ENCODE results near the gene MAN2A2. TPM values are rescaled to one million over a fixed set of nuclear protein-coding genes. Genes with fewer than 3 reads are reported as not detected.
"Not testable (repeated sequence)": the region's sequence is repeated elsewhere in the genome, so short reads cannot be mapped to it uniquely, and the experiment has no call there.

Gene MAN2A2
- total RNA-seq, 1 donor from 2014 or later, result 90.4 TPM

DNA sequence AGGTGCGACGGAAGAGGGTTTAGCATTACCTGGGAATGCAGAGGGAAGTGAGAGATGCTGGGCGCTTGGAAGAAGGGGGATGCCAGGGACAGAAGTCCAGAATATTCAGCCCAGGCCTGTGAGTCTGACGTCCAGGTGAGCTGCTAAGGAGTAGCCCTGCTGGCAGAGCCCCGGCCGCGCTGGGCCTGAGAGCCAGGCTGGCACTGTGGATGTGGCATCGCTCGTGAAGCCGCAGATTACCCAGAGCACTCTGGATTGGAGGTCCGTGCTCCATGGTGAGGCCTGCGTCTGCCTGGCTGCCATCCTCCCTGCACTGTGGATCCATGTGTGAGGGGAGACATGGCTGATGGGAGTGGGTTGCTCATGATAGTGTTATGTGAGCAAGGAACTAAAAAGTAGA lies 14.5 kb downstream of the MAN2A2 start:
- Histone ChIP-seq H3K9me3 (no peaks in the 10 kb centered on the region), H3K4me1 (no peaks in the 10 kb centered on the region), H3K4me3 (no peak overlapping the region), H3K27me3 (no peaks in the 10 kb centered on the region), H3K36me3 (peaks cover 74 to 89% of the 10 kb centered on the region in 2 donors), H3K27ac (no peak overlapping the region)
- no peak for DNase-seq (ENCODE audit: low spot score in 2 of 2)
- TF ChIP-seq, protein P1, sequence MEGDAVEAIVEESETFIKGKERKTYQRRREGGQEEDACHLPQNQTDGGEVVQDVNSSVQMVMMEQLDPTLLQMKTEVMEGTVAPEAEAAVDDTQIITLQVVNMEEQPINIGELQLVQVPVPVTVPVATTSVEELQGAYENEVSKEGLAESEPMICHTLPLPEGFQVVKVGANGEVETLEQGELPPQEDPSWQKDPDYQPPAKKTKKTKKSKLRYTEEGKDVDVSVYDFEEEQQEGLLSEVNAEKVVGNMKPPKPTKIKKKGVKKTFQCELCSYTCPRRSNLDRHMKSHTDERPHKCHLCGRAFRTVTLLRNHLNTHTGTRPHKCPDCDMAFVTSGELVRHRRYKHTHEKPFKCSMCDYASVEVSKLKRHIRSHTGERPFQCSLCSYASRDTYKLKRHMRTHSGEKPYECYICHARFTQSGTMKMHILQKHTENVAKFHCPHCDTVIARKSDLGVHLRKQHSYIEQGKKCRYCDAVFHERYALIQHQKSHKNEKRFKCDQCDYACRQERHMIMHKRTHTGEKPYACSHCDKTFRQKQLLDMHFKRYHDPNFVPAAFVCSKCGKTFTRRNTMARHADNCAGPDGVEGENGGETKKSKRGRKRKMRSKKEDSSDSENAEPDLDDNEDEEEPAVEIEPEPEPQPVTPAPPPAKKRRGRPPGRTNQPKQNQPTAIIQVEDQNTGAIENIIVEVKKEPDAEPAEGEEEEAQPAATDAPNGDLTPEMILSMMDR (IDR thresholded peaks at IDR 0.05), result no peak
- intact Hi-C loops (cut with DNase I), result no loop called here

DNA sequence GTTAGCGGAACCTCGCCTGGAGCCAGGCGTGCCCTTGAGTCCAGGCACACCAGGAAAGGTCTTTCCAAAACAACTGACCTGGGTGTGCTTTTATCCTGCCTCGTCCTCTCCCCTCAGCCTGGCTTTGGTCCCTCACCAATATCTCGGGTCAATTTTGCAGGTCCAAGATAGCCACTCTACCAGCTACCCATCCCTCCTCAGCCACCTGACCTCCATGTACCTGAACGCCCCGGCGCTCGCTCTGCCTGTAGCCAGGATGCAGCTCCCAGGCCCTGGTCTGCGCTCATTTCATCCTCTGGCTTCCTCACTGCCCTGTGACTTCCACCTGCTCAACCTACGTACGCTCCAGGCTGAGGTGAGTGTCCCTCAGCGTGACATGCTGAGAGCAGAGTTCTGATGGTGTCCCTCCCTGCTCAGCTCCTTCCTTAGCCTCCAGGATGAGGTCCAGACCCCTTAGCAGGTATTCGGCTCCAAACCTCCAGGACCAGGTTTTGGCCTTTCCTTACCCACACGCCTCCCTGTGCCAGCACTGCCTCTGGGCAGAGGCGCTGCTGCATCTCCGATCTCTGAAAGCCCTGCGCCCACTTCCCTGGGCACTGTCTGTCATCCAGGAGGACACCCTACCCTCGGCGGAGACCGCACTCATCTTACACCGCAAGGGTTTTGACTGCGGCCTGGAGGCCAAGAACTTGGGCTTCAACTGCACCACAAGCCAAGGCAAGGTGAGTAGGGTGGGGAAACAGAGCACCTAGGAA lies 15.1 kb downstream of the MAN2A2 start:
- no peaks in the 10 kb centered on the region for H3K9me3 ChIP-seq
- no peak overlapping the region for H3K4me3 ChIP-seq
- TF ChIP-seq, protein P1 (IDR thresholded peaks at IDR 0.05), result no peak
- no peak overlapping the region for H3K27ac ChIP-seq
- no peaks in the 10 kb centered on the region for H3K4me1 ChIP-seq
- H3K36me3 ChIP-seq, result peaks cover 68 to 83% of the 10 kb centered on the region in 2 donors
- DNase-seq (ENCODE audit: low spot score in 2 of 2), result no peak
- intact Hi-C loops (cut with DNase I), result no loop called here
- no peaks in the 10 kb centered on the region for H3K27me3 ChIP-seq

DNA sequence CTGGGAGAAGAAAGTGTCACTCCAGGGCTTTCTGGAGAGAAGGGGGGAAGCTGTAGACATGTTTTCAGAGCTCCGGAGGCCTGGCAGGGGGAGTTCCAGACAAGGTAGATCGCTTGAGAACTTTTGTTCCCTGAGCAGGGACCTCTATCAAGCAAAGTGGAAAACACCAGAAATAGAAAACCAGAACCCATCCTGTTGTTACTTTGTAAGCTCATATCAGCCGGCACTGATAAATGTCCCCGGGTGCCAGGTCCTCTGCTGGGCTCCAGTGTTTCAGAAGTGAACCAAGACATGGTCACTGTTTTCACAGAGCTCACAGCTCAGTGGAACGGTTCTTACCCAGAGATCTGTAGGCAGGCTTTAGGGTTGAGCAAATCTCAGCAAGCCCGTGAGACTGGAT lies 15.7 kb downstream of the MAN2A2 start:
- no peaks in the 10 kb centered on the region for H3K27me3 ChIP-seq
- no peak overlapping the region for H3K27ac ChIP-seq
- H3K9me3 ChIP-seq, result no peaks in the 10 kb centered on the region
- TF ChIP-seq, protein P1 (IDR thresholded peaks at IDR 0.05), result no peak
- intact Hi-C loops (cut with DNase I), result no loop called here
- H3K4me3 ChIP-seq, result no peak overlapping the region
- H3K36me3 ChIP-seq, result peaks cover 61 to 77% of the 10 kb centered on the region in 2 donors
- DNase-seq (ENCODE audit: low spot score in 2 of 2), result no peak
- H3K4me1 ChIP-seq, result no peaks in the 10 kb centered on the region

DNA sequence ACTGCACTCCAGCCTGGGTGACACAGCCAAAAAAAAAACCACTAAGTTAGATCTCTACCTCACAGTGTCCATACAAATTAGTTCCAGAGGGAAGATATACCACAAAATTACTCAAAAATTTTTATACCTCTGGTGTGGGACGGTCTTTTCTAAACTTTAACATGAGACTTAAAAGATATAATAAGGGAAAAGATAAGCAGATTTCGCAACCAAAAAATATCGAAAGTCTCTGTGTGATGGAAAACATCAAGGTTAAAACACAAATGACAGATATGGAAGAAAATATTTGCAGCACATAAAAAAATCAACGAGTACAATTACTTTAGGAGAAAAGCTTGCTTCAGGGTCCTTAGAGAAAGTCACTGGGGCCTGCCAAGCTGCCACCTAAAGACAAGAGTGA lies 18.8 kb downstream of the MAN2A2 start:
- H3K9me3 ChIP-seq, result no peaks in the 10 kb centered on the region
- DNase-seq (ENCODE audit: low spot score in 2 of 2), result no peak
- intact Hi-C loops (cut with DNase I), result no loop called here
- H3K27me3 ChIP-seq, result no peaks in the 10 kb centered on the region
- H3K36me3 ChIP-seq, result peaks cover 37 to 46% of the 10 kb centered on the region in 2 donors
- H3K4me3 ChIP-seq, result no peak overlapping the region
- H3K4me1 ChIP-seq, result no peaks in the 10 kb centered on the region
- TF ChIP-seq, protein P1 (IDR thresholded peaks at IDR 0.05), result no peak
- H3K27ac ChIP-seq, result no peak overlapping the region

DNA sequence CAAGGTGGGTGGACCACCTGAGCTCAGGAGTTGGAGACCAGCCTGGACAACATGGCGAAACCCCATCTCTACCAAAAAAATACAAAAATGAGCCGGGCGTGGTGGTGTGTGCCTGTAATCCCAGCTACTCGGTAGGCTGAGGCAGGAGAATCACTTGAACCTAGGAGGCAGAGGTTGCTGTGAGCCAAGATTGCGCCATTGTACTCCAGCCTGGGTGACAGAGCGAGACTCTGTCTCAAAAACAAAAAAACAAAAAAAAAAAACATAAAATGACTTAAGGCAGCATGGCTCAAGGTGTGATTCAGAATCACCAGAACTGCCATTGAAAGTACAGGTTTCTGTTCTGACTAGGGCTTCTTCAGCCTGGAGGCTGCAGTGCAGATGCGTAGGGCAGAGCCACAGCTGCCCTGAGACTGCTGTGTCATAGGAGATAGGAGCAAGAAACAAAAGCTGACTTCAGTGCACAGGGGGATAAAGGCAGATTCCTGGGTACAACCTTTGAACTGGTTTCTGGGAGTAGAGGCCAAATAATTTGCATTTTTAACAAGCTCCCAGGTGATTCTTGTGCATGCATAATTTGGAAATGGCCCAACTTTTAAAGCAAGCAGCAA lies 19.7 kb downstream of the MAN2A2 start:
- H3K27ac ChIP-seq; H3K4me3 ChIP-seq; H3K27me3 ChIP-seq; DNase-seq (ENCODE audit: low spot score in 2 of 2); H3K9me3 ChIP-seq; intact Hi-C loops (cut with DNase I); H3K4me1 ChIP-seq: not testable (repeated sequence)
- H3K36me3 ChIP-seq, result peaks cover 27 to 40% of the 10 kb centered on the region in 2 donors

DNA sequence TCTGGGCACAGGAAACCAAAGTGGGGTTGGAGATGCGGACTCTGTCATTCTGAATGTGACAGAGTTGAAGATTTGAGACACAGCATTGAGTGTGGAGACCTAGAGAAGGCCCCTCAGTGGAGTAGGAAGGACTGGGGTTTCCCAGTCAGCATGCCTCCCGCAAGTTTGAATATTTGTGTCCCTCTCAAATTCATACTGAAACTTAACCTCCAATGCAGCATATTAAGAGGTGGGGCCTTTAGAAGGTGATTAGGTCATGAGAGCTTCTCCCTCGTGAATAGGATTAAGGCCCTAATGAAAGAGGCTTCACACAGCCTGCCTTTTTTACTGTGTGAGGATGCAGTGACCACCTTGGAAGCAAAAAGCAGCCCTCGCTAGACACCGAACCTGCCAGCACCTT lies 21.3 kb downstream of the MAN2A2 start:
- Histone ChIP-seq H3K36me3 (peaks cover 19 to 24% of the 10 kb centered on the region in 2 donors), H3K27me3 (no peaks in the 10 kb centered on the region), H3K27ac (no peak overlapping the region), H3K4me1 (no peaks in the 10 kb centered on the region), H3K4me3 (no peak overlapping the region), H3K9me3 (no peaks in the 10 kb centered on the region)
- TF ChIP-seq, protein P1 (IDR thresholded peaks at IDR 0.05), result no peak
- no peak for DNase-seq (ENCODE audit: low spot score in 2 of 2)
- intact Hi-C loops (cut with DNase I), result no loop called here

DNA sequence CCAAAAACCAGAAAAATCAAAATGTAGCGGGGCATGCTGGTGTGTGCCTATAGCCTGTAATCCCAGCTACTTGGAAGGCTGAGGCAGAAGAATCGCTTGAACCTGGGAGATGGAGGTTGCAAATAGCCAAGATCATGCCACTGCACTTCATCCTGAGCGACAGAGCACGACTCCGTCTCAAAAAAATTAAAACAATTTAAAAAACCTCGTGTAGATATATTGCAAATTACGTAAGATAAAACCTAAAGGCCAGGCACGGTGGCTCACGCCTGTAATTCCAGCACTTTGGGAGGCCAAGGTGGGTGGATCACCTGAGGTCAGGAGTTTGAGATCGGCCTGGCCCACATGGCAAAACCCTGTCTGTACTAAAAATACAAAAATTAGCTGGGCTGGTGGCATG lies 23.7 kb downstream of the MAN2A2 start:
- intact Hi-C loops (cut with DNase I); H3K27ac ChIP-seq; H3K9me3 ChIP-seq; H3K27me3 ChIP-seq; DNase-seq (ENCODE audit: low spot score in 2 of 2); H3K4me3 ChIP-seq; H3K36me3 ChIP-seq: not testable (repeated sequence)
- peaks cover 5 to 10% of the 10 kb centered on the region in 2 donors for H3K4me1 ChIP-seq

DNA sequence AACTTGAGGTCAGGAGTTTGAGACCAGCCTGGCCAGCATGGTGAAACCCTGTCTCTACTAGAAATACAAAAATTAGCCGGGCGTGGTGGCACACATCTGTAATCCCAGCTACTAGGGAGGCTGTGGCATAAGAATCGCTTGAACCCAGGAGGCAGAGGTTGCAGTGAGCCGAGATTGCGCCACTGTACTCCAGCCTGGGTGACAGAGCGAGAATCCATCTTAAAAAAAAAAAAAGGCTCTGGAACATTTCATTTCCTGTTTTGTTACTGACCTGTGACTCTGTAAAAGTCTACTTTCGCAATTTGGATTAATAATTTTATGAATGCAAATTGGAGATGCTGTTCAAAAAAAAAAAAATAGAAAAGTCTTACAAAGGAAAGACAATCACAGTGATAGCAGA lies 25.0 kb downstream of the MAN2A2 start:
- H3K36me3 ChIP-seq; DNase-seq (ENCODE audit: low spot score in 2 of 2); H3K4me3 ChIP-seq; H3K27ac ChIP-seq; H3K27me3 ChIP-seq; H3K9me3 ChIP-seq; intact Hi-C loops (cut with DNase I): not testable (repeated sequence)
- H3K4me1 ChIP-seq, result peaks cover 5 to 16% of the 10 kb centered on the region in 2 donors
